Measurements from ENCODE around the gene CFAP43. TPM values are rescaled to one million over a fixed set of nuclear protein-coding genes. Genes with fewer than 3 reads are reported as not detected.

CFAP43 gene
- total RNA-seq, 1 donor from 2014 or later, result 0.56 TPM

GRCh38 chr10:104150139-104150538 is 82.0 kb downstream of the CFAP43 start:
- Mint-ChIP-seq H3K27me3 (ENCODE audit: unreplicated experiment) (no peaks in the 10 kb centered on the region), H3K4me3 (ENCODE audit: unreplicated experiment) (no peak overlapping the region), H3K27ac (ENCODE audit: unreplicated experiment) (no peak overlapping the region), H3K36me3 (ENCODE audit: low read depth, unreplicated experiment) (no peaks in the 10 kb centered on the region), H3K4me1 (ENCODE audit: unreplicated experiment) (no peaks in the 10 kb centered on the region), H3K9me3 (ENCODE audit: unreplicated experiment) (peaks cover 8% of the 10 kb centered on the region)
- no peak for DNase-seq (ENCODE audit: low spot score)
- TF ChIP-seq CTCF (IDR thresholded peaks at IDR 0.05; ENCODE audit: unreplicated experiment), result no peak

- TF ChIP-seq CTCF (IDR thresholded peaks at IDR 0.05; ENCODE audit: unreplicated experiment), result no peak
- no peak for DNase-seq (ENCODE audit: low spot score)
- no peaks in the 10 kb centered on the region for H3K4me1 Mint-ChIP-seq (ENCODE audit: unreplicated experiment)
- H3K9me3 Mint-ChIP-seq (ENCODE audit: unreplicated experiment), result peaks cover 3% of the 10 kb centered on the region
- no peak overlapping the region for H3K4me3 Mint-ChIP-seq (ENCODE audit: unreplicated experiment)
- H3K27ac Mint-ChIP-seq (ENCODE audit: unreplicated experiment), result no peak overlapping the region
- no peaks in the 10 kb centered on the region for H3K36me3 Mint-ChIP-seq (ENCODE audit: low read depth, unreplicated experiment)
- H3K27me3 Mint-ChIP-seq (ENCODE audit: unreplicated experiment), result no peaks in the 10 kb centered on the region
These were observed 85.3 kb downstream of the CFAP43 start for GRCh38 chr10:104146882-104147281.

- Mint-ChIP-seq H3K4me1 (ENCODE audit: unreplicated experiment) (no peaks in the 10 kb centered on the region), H3K36me3 (ENCODE audit: low read depth, unreplicated experiment) (no peaks in the 10 kb centered on the region), H3K27ac (ENCODE audit: unreplicated experiment) (no peak overlapping the region), H3K9me3 (ENCODE audit: unreplicated experiment) (no peaks in the 10 kb centered on the region), H3K4me3 (ENCODE audit: unreplicated experiment) (no peak overlapping the region), H3K27me3 (ENCODE audit: unreplicated experiment) (no peaks in the 10 kb centered on the region)
- no peak for TF ChIP-seq CTCF (IDR thresholded peaks at IDR 0.05; ENCODE audit: unreplicated experiment)
- DNase-seq (ENCODE audit: low spot score), result no peak
These were observed 87.2 kb downstream of the CFAP43 start for GRCh38 chr10:104144931-104145330.

- H3K9me3 Mint-ChIP-seq (ENCODE audit: unreplicated experiment), result no peaks in the 10 kb centered on the region
- no peaks in the 10 kb centered on the region for H3K4me1 Mint-ChIP-seq (ENCODE audit: unreplicated experiment)
- no peak for TF ChIP-seq CTCF (IDR thresholded peaks at IDR 0.05; ENCODE audit: unreplicated experiment)
- H3K27me3 Mint-ChIP-seq (ENCODE audit: unreplicated experiment), result no peaks in the 10 kb centered on the region
- H3K27ac Mint-ChIP-seq (ENCODE audit: unreplicated experiment), result no peak overlapping the region
- no peak for DNase-seq (ENCODE audit: low spot score)
- no peak overlapping the region for H3K4me3 Mint-ChIP-seq (ENCODE audit: unreplicated experiment)
- no peaks in the 10 kb centered on the region for H3K36me3 Mint-ChIP-seq (ENCODE audit: low read depth, unreplicated experiment)
These were observed 88.3 kb downstream of the CFAP43 start for GRCh38 chr10:104143829-104144228.

GRCh38 chr10:104142081-104142480 is 90.1 kb downstream of the CFAP43 start:
- no peak for TF ChIP-seq CTCF (IDR thresholded peaks at IDR 0.05; ENCODE audit: unreplicated experiment)
- H3K4me1 Mint-ChIP-seq (ENCODE audit: unreplicated experiment), result no peaks in the 10 kb centered on the region
- H3K27ac Mint-ChIP-seq (ENCODE audit: unreplicated experiment), result no peak overlapping the region
- H3K9me3 Mint-ChIP-seq (ENCODE audit: unreplicated experiment), result no peaks in the 10 kb centered on the region
- H3K27me3 Mint-ChIP-seq (ENCODE audit: unreplicated experiment), result peaks cover 1% of the 10 kb centered on the region
- DNase-seq (ENCODE audit: low spot score), result no peak
- no peaks in the 10 kb centered on the region for H3K36me3 Mint-ChIP-seq (ENCODE audit: low read depth, unreplicated experiment)
- no peak overlapping the region for H3K4me3 Mint-ChIP-seq (ENCODE audit: unreplicated experiment)
